VCaP (cell line): ENCODE data around the gene NOS1AP.

Experiments
- H3K27ac ChIP-seq: fragments of 450-650 bp; 2 replicates; pipeline ENCODE4 v1.5.1; 2017
- TF ChIP-seq, protein P1 (sequence below): fragments of 450-650 bp; conservative IDR thresholded peaks from 2 replicates; pipeline ENCODE4 v1.5.1; 2017; ENCODE audit warnings: mild to moderate bottlenecking, moderate library complexity

The NOS1AP gene

GRCh38 chr1:162366149-162366548, 296.7 kb downstream of the NOS1AP start:
- TF ChIP-seq, protein P1, sequence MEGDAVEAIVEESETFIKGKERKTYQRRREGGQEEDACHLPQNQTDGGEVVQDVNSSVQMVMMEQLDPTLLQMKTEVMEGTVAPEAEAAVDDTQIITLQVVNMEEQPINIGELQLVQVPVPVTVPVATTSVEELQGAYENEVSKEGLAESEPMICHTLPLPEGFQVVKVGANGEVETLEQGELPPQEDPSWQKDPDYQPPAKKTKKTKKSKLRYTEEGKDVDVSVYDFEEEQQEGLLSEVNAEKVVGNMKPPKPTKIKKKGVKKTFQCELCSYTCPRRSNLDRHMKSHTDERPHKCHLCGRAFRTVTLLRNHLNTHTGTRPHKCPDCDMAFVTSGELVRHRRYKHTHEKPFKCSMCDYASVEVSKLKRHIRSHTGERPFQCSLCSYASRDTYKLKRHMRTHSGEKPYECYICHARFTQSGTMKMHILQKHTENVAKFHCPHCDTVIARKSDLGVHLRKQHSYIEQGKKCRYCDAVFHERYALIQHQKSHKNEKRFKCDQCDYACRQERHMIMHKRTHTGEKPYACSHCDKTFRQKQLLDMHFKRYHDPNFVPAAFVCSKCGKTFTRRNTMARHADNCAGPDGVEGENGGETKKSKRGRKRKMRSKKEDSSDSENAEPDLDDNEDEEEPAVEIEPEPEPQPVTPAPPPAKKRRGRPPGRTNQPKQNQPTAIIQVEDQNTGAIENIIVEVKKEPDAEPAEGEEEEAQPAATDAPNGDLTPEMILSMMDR, result no peak
- no peak overlapping the region for H3K27ac ChIP-seq

DNA sequence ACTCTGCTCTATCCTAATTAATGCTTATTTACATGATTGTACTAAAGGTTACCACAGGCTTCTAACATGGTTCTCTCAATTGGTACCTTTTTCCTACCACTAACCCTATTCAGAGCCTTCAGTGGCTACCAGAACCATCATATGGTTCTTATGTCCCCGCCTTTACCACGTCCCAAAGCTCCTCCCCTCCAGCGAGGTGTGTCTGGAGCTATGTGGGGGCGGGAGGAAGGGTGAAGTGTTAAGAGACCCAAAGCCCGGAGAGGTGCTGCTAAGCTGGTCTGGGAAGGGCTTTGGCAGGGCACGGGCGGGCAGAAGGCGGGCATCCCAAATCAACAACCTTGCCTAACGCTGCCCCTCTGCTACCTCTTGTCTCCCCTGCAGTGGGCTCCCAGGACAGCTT, 297.2 kb downstream of the NOS1AP start:
- TF ChIP-seq, protein P1, result no peak

GRCh38 chr1:162367073-162367472, 297.6 kb downstream of the NOS1AP start:
- TF ChIP-seq, protein P1, result no peak
- H3K27ac ChIP-seq, result no peak overlapping the region

More for the DNA sequence above, 297.2 kb downstream of the NOS1AP start:
- no peak overlapping the region for H3K27ac ChIP-seq

DNA sequence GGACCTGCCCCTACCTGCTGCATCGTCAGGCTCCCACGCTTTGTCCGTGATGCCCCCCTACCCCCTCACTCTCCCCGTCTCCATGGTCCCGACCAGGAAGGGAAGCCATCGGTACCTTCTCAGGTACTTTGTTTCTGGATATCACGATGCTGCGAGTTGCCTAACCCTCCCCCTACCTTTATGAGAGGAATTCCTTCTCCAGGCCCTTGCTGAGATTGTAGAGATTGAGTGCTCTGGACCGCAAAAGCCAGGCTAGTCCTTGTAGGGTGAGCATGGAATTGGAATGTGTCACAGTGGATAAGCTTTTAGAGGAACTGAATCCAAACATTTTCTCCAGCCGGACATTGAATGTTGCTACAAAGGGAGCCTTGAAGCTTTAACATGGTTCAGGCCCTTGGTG, 298.3 kb downstream of the NOS1AP start:
- no peak overlapping the region for H3K27ac ChIP-seq
- TF ChIP-seq, protein P1, result no peak

GRCh38 chr1:162368451-162368850, 299.0 kb downstream of the NOS1AP start:
- TF ChIP-seq, protein P1, result no peak
- H3K27ac ChIP-seq, result no peak overlapping the region

DNA sequence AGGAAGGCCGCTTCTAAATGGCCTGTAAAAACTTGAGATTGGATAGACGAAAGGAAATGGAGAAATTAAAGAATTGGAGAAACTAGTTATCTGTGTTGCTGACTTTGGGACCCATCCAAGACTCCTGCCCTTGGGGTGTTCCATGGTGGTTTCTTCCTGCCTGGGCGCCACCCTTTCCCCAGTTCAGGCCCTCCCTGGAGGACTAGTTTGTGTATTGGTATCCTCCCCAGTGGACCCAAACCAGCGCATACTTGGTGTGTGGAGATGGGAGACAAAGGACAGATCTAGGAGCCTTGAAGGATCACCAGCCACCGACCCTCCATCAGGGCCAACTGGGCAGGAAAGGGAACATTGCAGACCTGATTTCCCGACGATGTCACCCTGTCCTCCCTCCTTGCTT, 300.1 kb downstream of the NOS1AP start:
- H3K27ac ChIP-seq, result no peak overlapping the region
- TF ChIP-seq, protein P1, result no peak

DNA sequence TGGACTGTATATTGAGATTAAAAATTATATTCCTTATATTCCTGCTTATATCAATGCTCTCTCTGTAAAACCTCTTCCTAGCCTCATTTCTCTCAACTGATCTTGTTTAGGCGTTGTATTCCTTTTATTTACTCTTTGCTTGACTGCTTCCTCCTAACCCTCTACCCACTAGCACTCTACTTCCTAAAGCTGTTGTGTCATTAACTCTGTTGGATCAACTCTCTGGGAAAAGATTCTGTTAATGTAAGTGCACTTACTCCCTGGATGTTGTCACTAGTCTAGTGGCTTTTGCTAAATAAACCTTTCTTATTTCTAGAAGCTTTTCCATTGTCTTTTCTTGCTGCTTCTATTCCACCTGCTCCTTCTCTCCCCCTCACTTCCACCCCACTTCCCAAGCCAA, 300.7 kb downstream of the NOS1AP start:
- no peak overlapping the region for H3K27ac ChIP-seq
- TF ChIP-seq, protein P1, result no peak

- no peak overlapping the region for H3K27ac ChIP-seq
- TF ChIP-seq, protein P1, result no peak
Observed at GRCh38 chr1:162370721-162371120, 301.2 kb downstream of the NOS1AP start.
